HG02571 (cell line): ENCODE results near the gene CPN2.

Experiments used
- ATAC-seq: cut with Tn5 transposase; IDR thresholded peaks from one replicate; pipeline ENCODE4 v1.9.1; 2021; ENCODE audit warnings: mild to moderate bottlenecking, moderate library complexity; ENCODE audit not compliant: unreplicated experiment

The CPN2 gene

DNA sequence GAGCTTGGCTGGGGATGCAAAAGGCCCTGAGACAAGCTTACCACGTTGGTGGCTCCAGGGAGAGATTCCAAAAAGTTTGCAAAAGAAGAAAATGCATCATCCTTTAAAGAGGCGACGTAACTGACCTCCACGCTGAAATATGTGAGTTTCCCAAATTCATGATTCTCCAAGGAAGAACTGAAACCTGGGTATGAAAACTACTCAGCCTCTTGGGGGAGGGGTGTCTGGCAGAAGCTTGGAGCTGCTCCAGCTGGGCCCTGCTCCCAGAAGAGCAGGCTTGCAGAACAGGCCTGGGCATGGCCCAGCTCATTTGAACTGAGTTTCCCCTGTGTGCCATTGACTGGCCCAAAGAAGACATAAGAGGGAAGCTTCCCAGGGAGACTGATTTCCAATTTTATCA, 20.5 kb downstream of the CPN2 start:
- ATAC-seq = no peak

DNA sequence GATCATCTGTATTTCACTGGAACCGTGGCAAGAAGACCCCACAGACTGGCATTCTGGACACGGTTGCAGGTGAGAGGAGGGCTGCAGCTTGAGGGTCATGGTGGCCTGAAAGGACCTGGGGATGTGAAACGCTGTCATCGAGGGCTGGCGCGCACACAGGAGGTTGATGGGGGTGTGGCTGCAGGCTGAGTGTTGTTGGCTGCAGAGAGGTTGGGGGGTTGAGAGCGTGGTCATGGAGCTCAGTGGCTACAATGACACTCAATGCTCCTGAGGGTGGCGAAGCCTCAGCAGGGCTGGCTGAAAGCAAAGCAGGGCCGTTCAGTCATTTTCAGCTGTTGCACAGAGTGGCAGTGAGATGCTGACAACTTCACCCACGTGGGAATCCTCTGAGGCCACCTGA, 21.0 kb downstream of the CPN2 start:
- no peak for ATAC-seq

DNA sequence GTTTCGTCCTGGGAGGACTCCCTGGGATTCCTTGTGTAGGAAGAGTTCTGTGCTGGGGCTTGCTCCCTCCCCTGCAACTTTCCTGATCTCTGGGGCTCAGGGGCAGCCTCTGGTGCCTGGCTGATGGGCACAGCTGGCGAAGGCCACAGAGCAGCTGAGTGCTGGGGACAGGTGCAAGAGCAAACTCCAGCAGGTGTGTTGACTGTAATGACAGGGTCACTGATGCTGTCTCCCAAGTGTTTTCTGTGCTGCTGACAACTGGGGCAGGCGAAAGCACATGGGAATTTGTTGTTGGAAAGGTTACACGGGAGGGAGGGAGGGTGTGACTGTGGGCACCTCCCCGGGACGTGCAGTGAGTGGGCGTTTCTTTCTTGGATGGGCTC, 21.6 kb downstream of the CPN2 start:
- ATAC-seq = no peak

DNA sequence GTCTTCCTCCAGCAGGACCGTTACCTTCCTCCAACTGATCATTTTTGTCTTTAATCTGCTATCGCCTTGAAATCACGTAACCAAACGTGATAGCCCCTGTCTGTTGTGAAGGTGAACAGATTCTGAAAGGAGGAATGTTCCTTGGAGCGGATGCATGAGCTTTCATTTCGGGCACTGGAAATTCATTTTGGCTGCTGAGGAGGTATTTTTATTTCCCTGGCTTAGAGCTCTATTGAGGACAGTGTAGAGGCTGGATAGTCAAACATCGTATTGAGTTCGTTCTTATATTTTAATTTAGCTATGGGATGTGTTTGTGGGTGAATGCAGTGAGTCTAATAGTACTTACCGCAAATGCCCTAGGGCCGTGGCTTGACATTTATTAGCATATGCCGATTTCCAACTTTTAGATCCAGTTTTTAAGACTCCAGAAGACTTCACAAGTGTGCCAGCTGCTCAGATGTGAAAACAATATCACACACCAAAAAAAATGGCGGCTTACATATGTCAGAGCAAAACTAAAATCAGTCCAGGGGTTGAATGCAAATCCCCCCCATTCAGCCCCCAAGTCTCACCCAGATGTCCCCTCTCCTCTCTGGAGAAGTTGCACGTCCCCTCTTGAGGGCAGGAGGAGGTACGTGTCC, 22.1 kb downstream of the CPN2 start:
- ATAC-seq = no peak

DNA sequence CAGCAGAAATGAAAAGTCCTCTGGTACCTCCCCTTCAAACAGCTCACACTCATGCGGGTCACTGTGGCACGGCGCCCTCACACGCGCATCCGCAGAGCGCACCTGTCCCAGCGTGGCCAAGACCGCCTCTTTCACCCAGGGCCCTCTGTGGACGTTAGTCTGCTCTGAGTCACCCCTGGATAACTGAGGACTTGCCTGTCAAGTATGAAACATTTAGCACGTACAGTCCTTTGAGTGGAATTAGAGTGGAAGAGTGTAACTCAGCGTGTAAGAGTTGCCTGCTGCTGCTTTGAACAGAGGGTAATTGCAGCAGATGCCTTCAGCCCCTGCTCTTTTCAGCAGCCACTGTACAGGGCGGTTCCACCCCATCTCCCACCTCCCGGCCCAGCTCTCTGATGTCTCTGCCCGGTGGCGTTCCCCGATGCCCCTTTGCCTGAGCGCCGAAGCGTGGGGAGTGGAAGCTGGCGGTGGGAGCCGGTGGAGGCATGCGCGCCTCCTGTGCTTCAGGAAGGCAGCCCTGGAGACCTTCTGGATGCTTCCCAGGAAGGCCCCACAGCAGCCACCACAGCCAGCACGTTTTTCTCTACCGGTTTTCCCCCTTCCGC, 23.0 kb downstream of the CPN2 start:
- ATAC-seq = no peak

DNA sequence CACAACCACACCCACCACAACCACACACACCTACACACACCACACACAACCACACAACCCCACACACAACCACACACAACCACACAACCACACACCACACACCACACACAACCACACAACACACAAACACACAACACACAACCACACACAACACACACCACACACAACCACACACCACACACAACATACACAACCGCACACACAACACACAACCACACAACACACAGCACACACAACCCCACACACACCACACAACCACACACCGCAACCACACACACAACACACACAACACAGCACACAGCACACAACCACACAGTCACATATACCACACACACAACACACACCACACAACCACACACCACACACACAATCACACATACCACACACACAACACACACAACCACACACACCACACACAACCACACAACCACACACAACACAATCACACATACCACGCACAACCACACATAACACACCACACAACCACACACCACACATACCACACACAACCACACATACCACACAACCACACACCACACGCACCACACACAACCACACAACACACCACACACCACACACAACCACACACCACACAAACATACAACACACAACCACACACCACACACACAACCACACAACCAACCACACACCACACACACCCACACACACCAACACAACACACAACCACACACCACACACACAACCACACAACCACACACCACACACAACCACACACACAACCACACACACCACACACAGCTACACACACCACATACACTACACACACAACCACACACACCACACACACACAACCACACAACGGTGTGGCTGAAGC, 23.7 kb downstream of the CPN2 start:
- no peak for ATAC-seq

DNA sequence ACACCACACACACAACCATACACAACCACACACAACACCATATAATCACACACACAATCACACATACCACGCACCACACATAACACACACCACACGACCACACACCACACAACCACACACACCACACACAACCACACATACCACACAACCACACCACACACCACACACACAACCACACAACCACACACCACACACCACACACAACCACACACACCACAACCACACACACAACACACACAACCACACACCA, 24.2 kb downstream of the CPN2 start:
- ATAC-seq = no peak

DNA sequence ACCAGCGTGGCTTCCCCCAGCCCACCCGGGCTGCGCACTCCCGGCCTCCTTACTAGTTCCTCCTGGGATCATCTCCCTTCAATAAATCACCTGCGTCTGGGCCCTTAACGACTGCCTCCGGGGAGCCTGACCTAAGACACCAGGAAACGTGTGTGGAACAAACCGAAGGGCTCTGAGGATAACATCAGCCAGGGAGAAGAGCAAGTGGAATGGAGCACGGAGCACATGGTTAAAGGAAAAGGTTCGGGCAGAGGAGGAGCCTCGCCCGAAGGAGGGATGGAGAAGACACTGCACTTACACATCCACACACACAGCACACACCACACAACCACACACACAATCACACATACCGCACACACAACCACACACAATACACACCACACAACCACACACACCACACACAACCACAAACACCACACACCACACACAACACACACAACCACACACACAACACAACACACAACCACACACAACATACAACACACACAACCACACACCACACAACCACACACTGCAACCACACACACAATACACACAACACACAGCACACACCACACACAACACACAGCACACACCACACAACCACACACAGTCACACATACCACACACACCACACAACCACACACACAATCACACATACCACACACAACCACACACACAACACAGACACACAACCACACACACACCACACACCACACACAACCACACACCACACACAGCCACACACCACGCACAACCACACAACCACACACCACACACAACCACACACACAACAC, 24.7 kb downstream of the CPN2 start:
- no peak for ATAC-seq

DNA sequence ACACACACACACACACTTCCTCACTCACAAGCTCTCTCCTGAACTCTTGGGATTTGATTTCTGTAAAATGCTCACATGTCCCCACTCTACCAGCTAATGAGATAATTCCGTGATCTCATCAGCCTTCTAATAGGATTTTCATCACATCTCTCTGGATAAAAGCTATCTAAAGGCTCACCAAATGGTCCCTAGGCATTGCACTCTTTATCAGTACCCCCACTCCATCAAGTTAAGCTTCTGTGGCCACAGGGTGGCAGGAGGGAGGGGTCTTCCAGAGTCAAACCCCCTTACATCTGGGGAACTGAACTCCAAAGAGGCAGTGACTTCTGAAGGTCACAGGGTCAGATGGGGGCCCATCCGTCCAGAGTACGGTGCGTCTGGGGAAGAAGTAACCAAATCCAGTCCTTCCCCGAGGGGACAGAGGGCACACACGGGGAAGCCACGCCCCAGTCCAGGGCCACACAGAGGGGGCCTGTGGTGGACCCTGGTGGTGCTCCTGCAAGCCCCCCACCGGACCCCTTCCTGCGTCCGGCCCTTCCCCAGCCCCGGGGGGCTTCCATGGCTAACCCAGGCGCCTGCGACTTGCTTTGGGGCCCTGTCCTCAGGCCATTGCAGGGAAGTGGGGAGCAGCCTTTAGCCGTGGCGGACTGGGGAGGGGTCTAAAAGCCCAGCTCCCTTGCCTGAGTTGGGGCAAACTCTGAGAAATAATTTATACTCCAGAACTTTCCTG, 25.5 kb downstream of the CPN2 start:
- no peak for ATAC-seq

DNA sequence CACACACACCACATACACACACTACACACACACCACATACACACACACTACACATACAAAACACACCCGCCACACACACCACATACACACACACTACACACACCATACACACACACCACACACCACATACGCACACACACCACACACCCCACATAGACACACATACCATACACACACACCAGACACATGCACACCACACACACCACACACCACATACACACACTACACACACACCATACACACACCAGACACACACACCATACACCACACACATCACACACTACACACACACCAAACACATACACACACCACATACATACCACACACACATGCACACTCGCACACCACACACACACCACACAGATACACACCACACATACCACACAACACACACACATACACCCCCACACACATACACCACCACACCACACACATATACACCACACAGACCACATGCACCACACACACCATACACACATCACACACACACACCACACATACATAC, 26.3 kb downstream of the CPN2 start:
- ATAC-seq = no peak

DNA sequence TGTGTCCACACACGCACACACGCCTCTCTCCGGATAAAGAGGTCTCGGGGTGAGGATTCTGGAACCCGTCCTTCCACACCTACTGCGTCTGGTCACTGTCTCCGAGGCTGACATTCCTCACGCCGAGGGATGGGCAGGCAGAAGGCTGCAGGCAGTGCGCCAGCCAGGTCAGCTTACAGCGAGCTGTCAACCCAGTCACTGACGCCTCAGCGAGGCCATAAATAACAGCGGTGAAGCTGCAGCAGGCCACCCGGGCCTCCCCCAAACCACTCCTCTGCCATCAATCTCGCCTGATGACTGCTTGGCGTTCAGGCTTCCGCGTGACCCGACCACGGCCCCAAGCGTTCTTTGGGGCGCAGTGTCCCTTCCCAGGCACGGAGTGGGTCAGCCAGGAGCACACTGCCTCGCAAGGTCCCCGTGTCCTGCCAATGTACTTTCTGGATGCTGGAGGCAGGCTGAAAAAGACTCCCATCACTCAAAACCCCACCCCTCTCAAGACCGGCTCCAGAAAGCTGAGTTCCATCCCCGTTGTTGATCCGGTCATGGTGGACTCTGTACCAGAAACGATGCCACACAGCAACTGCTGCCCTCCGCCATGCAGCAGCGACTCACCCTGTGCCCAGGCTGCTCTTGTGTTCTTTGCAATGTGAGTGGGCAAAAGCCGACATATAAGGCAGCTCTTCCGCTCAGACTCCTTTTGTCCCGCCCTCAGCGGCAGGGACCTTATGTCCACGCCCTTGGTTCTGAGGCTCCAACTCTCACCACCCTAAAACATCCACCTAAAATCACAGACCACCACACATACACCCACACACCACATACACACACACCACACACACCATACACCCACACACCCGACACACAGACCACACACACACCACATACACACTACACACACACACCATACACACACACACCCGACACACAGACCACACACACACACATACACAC, 27.1 kb downstream of the CPN2 start:
- no peak for ATAC-seq

DNA sequence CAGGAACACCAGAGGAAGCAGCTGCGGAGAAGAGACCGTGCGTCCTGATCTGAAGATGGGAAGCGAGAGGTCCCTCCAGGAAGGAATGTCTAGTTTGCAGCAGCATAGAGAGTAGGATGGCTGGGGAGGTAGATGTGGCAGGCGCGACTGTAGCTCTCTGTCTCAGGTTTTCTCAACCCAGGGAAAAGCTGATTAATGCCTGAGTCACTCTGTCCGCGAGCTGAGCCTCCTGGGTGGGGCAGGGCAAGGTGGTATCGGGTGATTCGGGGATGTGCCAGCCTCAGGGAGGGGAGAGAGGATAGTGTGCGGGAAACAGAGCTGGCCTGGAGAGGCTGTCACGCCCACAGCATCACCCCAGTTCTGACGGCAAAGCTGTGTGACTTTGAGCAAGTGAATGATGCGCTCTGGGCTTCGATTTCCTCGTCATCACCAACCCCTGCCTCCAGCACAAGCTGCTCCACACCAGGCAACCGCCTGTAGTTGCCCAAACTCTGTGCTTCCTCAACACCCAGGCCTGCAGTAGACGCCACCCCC, 28.4 kb downstream of the CPN2 start:
- no peak for ATAC-seq

DNA sequence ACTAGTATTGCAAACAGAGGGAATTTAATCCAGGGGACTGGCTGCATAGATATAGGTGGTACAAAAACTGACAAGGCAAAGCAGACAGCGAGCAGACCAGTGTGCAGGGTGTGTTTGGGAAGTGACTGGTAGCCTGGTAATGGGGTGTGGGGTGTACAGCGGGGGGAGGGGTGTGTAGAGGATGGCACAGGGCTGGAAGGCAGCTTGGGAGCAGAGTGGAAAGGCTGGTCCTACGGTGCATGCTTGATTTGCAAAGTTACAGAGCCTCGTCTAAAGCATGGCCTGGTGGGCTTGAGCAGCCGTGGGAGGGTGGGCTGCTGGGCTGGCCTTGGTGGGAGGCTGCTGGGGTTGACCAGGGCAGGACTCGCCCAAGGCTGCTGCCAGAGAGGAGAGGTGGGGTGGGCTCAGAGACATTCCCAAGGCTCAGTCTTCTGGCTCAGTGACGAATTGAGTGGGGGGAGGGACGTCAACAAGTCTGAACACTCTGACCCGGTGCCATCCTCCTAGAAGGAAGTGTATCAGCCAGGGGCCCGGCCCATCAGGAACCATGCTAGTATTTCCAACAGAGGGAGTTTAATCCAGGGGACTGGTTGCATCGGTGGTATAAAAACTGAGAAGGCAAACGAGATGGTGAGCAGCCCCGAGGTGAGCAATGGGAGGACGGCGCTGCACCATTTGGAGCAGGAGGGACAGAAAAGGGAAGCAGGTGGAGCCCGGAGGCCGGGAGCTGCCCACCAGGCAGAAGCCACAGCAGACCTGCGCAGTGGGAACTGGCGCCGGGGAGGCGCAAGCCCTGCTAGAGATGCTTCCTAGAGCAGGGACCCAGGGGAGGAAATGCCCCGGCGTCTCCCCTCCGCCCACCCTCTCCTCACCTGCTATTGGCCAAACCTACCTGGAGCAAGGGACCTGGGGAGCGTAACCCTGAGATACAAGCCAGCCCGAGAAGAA, 29.2 kb downstream of the CPN2 start:
- ATAC-seq = no peak

DNA sequence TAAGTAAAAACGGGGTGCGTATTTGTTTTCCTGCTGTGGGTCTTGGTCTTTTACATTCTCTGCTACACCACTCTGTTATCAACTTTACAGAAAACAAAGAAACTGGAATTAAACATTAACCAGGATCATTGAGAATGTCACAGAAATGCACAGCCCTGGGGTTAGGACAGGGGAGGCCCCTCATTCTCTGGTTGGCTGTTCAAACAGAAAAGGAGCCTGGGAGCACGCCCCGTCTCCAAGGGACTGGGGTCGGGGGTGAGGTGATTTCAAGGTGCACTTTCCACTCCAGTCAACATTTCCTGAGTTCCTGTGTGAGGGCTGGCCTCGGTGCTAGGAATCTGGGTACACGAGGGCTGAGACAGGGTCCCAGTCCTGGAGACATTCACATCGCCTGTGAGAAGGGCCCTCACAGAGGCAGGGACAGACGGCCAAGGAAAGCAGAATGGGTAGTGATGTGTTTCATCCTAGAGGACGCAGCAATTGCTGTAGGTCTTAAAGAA, 30.3 kb downstream of the CPN2 start:
- no peak for ATAC-seq

DNA sequence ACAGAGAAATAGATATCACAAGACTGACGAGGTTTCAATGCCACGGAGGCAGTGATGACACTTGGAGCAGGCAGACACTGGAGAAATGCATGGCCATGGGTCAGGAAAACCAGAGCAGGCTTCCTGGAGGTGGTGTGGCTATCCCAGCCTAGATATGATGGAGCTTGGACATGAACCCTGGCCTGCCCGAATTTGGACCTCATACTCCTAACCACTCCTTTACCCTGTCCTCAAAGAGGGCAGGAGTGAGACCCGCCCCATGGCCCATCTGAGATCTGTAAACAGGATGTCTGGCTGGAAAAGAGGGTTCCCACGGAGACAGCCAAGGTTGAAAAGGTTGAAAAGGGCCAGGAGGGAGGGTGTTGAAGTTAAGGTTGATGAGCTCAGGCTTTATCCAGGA, 31.0 kb downstream of the CPN2 start:
- no peak for ATAC-seq

DNA sequence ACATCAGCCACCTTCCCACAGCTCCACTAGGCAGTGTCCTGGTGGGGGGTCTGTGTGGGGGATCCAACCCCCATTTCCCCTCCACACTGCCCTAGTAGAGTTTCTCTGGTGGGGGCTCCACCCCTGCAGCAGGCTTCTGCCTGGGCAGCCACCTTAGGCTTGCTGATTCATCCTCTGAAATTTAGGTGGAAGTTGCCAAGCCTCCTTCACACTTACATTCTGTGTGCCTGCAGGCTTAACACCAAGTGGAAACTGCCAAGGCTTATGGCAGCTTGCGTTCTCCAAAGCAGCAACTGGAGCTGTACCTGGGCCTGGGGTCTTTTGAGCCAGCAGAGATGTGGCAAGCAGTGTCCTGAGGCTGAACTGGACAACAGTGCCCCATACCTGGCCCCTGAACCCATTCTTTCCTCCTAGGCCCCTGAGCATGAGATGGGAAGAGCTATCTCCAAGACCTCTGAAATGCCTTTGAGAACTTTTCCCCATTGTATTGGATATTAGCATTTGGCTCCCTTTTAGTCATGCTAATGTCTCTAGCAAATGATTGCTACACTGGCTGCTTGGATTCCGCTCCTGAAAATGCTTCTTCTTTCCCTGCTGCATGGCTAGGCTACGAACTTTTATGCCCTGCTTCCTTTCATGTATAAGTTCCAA, 32.5 kb downstream of the CPN2 start:
- no peak for ATAC-seq

DNA sequence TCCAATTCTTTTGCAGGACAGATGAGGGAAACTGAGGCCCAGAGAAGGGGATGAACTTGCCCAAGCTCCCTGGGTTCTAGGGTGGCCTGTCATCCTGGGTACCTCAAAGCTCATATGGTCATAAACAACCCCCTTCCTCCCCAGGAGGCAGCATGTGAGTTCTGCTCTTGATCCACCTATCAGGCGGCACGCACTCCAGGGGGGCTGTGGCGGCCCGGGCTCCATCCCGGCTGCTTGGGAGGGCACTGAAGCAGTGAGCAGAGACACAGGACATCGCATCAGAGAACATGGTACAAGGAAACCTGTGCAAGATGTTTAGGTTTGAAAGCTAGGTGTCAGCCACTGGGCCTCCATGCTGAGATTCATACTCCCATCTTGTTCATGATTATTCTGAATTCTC, 34.2 kb downstream of the CPN2 start:
- no peak for ATAC-seq

DNA sequence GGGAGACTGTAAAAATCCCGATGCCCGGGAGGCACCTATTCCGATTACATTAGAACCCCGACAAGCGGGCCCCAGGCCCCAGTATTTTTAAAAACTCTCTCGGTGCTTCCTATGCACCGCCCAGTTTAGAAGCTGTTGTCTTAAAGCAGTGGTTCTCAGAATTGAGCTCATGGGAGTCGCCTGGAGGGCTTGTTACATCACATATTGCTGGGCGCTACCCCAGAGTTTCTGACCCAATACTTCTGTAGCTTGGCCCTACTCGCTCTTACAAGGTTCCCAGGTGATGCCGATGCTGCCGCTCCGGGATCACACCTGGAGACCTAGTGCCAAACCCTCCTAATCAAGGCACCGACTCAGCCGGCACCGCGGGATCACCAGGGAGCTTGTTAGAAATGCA, 35.2 kb downstream of the CPN2 start:
- ATAC-seq = peak; percentile 8
